LNCAP (cell line): ENCODE results near the gene DSTYK.

ENCODE experiments used
- TF ChIP-seq, protein P1 (sequence below): fragments of 450-650 bp; IDR thresholded peaks from 2 replicates; pipeline ENCODE4 v1.5.1; 2017; ENCODE audit warnings: mild to moderate bottlenecking

The DSTYK gene

DNA sequence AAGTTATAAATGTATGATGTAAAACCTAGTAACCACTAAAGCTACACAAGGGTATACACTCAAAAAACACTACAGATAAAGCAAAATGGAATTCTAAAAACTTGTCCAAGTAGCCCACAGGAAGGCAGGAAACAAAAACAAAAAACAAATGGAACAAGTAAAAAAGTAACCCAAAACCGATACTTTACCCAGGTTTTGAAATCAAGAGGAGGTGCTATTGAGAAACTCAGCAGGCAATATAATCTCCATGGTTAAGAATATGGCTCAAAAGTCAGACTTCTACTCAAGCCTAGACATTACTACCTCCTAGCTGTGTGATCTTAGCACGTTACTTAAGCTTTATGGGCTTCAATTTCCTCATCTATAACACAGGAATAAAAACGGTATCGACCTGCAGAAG lies 103.0 kb downstream of the DSTYK start:
- TF ChIP-seq, protein P1, sequence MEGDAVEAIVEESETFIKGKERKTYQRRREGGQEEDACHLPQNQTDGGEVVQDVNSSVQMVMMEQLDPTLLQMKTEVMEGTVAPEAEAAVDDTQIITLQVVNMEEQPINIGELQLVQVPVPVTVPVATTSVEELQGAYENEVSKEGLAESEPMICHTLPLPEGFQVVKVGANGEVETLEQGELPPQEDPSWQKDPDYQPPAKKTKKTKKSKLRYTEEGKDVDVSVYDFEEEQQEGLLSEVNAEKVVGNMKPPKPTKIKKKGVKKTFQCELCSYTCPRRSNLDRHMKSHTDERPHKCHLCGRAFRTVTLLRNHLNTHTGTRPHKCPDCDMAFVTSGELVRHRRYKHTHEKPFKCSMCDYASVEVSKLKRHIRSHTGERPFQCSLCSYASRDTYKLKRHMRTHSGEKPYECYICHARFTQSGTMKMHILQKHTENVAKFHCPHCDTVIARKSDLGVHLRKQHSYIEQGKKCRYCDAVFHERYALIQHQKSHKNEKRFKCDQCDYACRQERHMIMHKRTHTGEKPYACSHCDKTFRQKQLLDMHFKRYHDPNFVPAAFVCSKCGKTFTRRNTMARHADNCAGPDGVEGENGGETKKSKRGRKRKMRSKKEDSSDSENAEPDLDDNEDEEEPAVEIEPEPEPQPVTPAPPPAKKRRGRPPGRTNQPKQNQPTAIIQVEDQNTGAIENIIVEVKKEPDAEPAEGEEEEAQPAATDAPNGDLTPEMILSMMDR, result no peak

DNA sequence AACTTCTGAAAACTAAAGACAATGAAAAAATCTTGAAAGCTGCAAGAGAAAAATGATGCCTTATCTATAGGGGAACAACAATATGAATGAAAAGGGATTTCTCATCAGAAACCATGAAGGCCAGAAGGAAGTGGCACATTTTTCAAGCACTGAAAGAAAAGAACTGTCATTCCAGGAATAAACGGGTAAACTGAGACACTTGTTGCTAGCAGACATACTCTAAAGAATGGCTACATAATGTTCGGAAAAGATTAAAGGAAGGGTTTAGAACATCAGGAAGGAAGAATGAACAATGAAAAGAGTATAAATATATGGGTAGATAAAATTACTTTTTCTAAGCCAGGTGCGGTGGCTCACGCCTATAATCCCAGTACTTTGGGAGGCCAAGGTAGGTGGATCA lies 104.2 kb downstream of the DSTYK start:
- TF ChIP-seq, protein P1, result no peak

GRCh38 chr1:205102404-205102803 lies 109.1 kb downstream of the DSTYK start:
- TF ChIP-seq, protein P1, result no peak

GRCh38 chr1:205098242-205098641 lies 113.3 kb downstream of the DSTYK start:
- TF ChIP-seq, protein P1, result no peak

DNA sequence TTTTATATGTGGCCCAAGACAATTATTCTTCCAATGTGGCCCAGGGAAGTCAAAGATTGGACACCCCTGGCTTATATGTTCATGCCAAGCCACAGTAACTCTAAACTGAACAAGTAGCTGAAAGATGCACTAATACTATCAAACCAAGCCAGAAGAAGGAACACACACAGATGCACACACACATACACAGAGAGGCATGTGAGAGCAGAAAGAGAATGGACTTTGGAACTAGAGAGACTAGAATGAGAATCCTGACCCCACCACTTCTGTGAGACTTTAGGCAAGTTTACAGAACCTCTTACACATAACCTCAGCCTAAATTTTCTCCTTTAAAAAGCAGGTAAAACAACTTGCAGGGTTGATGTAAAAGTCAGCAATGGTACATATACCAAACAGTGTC lies 116.1 kb downstream of the DSTYK start:
- TF ChIP-seq, protein P1, result no peak
